Activated CD8-positive, alpha-beta memory T cell treated with anti-CD3 and anti-CD28 coated beads, Interleukin-2, amount 50 U/mL, for 1 hour (primary cell): ENCODE results near the gene LHFPL2.

Experiments
- DNase-seq: peaks from one replicate; pipeline ENCODE4 v3.0.0-alpha.2; 2020; ENCODE audit errors: extremely low read depth

Gene LHFPL2

GRCh38 chr5:78640662-78641474 is 7.7 kb downstream of the LHFPL2 start:
- no peak for DNase-seq

DNA sequence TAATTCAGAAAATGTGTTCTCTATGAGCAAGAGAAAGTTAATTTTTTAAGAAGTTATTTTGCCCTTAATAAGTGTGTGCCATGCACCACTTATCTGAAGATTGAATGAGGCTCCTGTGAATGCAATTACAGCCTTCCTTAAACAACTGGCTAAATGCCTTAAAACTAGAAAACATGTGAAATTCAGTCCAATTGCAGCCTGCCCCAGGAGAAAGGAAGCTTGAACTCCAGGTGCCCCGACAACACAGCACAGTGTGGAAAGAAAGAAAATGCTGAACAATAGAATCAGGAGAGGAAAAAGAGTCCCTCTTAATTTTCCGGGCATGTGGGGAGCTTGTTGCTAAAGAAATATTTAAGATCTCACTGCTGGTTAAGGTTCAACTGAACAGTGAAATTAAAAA is 8.8 kb downstream of the LHFPL2 start:
- DNase-seq = no peak

GRCh38 chr5:78638973-78639669 is 9.5 kb downstream of the LHFPL2 start:
- no peak for DNase-seq

- DNase-seq = no peak
Measured at GRCh38 chr5:78638423-78638822, 10.1 kb downstream of the LHFPL2 start.

GRCh38 chr5:78637468-78637867 is 11.1 kb downstream of the LHFPL2 start:
- no peak for DNase-seq

DNA sequence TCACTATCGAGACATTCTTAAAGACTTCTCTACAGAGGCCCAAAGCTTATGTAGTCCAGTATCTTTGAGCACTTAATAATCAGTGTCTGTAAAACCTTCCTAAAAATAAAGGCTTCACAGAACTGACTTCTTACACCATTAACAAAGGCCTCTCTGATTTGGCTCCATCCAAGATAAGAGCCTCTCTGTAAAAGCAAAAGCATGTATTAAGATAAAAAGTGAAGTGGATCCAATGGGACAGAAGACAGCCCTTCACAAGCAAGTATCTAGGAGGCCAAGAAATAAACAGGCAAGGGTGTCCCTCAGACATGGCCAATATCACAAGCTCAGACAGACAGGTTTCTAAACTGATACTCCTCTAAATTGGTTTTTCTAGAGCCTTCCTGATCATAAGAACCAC is 11.9 kb downstream of the LHFPL2 start:
- no peak for DNase-seq

GRCh38 chr5:78634634-78635033 is 13.9 kb downstream of the LHFPL2 start:
- no peak for DNase-seq

GRCh38 chr5:78634229-78634628 is 14.3 kb downstream of the LHFPL2 start:
- DNase-seq = no peak

DNA sequence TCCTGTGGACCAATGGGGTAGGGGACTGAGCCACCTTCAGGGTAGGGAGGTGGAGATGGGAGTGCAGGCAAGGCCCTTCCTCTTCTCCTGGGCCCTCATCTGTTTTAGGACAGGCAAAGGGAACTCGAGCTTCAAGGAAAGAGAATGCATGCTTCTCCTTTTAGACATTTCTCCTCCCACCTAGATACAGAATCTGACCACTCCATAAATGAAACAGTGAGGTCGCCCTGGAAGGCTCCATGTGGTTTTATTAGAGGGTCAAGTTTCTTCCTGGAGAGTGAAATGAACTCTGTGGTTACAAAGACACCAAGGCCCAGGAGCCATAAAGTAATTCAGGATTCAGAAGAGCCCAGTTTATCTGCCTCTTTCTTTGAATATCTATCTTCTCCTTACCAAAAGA is 14.9 kb downstream of the LHFPL2 start:
- DNase-seq = no peak

GRCh38 chr5:78632467-78632866 is 16.1 kb downstream of the LHFPL2 start:
- no peak for DNase-seq

- DNase-seq = no peak
Measured at GRCh38 chr5:78631931-78632330, 16.6 kb downstream of the LHFPL2 start.

GRCh38 chr5:78630047-78630446 is 18.5 kb downstream of the LHFPL2 start:
- no peak for DNase-seq

DNA sequence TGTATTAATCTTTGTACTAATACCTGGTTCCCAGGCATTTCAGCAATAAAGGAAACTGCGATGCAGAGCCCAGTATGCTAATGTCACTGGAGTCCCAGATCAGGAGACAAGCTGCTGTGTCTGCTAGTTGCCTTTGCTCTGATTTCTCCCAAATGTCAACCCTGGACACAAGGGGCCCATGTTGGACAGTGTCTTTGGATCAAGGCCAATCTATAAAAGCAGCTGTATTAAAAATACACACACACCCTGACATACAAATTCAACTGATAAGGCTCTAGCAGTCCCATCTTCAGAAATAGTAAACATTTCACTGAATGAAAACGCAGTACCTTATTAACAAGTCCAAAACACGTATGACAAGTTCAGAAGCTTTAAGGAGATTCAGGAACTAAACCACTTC is 18.9 kb downstream of the LHFPL2 start:
- no peak for DNase-seq

- no peak for DNase-seq
Measured at GRCh38 chr5:78628270-78628992, 20.1 kb downstream of the LHFPL2 start.

GRCh38 chr5:78627766-78628165 is 20.8 kb downstream of the LHFPL2 start:
- no peak for DNase-seq

GRCh38 chr5:78627175-78627574 is 21.4 kb downstream of the LHFPL2 start:
- no peak for DNase-seq

DNA sequence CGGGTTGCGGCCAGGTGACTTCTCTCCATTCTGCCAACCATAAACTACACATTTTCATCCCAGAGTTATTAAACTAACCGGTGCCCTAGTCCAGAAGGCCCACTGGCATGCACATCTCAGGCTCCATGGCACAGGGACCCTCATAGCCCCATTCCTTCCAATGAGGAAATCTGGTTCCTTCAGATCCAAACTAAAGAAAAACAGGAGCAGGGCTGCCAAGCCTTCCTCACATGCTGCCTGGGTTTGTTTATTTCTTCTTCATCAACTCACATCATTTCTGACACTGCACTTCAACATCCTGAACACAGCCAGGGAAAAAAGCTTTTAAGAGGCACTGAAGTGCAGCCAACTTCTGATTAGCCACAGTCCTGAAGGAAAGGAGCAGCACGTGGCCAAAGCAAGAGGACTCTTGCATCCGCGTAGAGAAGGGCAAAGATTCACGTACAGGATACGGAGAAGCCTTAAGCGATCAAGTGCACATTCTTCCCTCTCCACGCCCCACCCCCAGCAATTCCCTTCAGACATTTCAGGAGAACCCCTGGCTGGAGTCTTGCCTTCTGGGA is 22.5 kb downstream of the LHFPL2 start:
- DNase-seq = no peak

DNA sequence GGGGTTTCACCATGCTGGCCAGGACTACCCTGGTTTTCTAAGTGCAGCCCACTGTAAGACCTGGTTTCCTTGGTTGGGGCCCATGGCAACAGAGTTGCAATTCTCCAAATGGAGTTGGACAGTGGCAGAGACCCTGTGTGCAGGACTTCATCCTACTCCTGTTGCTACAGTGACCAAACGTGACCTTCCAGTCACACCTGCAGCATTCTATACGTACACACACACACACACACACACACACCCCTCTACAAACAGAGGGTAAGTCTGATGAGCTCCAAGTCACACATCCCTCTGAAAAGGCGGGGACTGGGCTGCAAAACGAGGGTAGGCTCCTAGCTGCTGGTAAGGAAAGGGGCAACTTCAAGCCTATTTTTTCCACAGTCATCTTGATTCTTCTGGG is 23.6 kb downstream of the LHFPL2 start:
- DNase-seq = no peak

DNA sequence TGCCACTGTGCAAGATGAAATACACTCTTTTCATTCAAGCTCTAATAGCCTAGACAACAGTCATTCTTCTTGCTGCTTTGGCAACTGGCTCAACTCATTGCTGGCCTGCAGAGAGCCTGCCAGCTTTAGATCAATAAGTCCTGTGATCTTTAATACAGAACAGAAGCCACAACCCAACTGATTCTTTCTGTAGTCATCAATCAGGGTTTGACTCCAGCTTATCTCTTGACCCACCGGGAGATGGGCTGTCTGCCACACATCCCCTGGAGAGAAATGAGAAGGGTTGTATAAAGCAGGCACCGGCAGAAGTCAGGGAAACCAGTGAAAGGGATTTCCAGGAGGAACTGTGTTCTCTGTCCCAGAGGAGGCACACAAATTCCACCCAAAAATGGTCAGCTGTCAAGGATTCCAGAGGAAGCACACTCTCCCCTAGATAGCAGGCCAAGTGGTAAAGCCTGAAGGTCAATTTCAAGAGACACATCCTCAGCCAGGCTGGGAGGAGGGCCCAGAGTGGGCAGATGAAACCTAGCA is 24.5 kb downstream of the LHFPL2 start:
- no peak for DNase-seq

DNA sequence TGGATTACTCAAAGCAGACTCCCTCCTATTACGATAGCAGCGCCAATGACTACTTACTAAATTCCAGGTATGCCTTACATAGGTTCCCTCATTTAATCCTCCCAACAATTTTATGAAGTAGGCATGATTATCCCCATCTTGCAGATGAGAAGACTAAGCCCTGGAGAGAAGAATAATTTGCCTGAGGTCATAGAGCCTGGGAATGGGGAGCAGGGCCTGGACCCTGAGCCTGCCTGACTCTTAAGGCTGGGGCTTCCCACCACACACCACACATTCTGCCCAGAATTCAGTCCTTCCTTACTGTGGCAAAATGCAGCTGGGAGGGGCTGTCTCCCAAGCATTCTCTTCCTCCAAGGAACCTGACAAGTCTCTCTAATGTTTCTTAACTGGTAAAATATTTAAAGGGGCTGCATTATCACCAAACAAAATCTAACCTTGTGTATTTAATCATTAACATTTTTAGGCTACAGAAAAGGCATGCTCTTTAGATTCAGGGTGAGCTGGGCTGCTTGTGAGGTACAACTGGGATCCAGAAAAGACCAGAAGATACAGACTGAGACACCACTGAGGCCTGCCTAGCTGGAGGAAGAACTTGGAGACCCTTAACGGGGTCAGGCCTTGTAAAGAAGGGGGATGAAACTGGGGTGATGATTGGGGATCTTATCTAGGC is 26.1 kb downstream of the LHFPL2 start:
- DNase-seq = no peak

DNA sequence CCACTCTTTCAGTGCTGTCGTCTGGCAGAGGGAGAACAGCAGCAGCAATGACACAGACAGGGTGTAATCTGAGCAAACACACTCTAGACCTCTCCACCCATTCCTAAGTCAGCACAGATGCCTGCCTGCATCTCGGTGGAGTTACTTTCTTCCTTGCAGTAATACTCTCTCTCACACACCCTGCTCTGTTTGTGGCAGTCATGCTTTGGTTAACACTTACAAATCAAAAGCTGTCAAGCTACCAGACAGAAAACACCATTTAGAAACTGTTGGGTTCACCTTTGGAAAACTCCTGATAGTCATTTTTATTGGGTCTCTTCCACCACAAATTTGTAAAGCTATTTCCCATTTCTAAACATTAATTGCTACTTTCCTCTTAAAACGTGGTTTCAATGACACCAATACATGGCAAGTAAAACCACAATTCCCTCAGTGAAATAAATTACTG is 27.3 kb downstream of the LHFPL2 start:
- DNase-seq = no peak
